T-helper 1 cell treated with Interleukin-12 subunit alpha and Interleukin-12 subunit beta and Interleukin-4 antibody, amounts not matched to agents 30 ng/mL and 1 ng/mL, for 36 hours (primary cell): Measurements from ENCODE around the gene M1AP. TPM values are rescaled to one million over a fixed set of nuclear protein-coding genes. Genes with fewer than 3 reads are reported as not detected.
"Not testable (repeated sequence)": the region's sequence is repeated elsewhere in the genome, so short reads cannot be mapped to it uniquely, and the experiment has no call there.

Experiments used
- intact Hi-C: fragments of 100-400 bp; cut with micrococcal nuclease; formaldehyde crosslinking; loops from one replicate; pipeline ENCODE4 v1.15.1; 2024
- total RNA-seq: library from RNA; stranded (reverse); gene quantifications from 2 replicates; pipeline ENCODE4 v1.2.3, GENCODE V29; 2022

Gene M1AP
- total RNA-seq, 1 donor from 2014 or later, result not detected

GRCh38 chr2:74569686-74570085, 78.4 kb downstream of the M1AP start:
- intact Hi-C loops, result loop anchor here (2.0 kb wide), 1 partner anchor 15 kb away; no protein-coding TSS in a partner anchor

- intact Hi-C loops, result loop anchor here (1.0 kb wide), 1 partner anchor 9 kb away; no protein-coding TSS in a partner anchor
Measured at GRCh38 chr2:74567881-74568280, 80.2 kb downstream of the M1AP start.

GRCh38 chr2:74566754-74567085, 81.4 kb downstream of the M1AP start:
- intact Hi-C loops, result loop anchor here (1.0 kb wide), 1 partner anchor 8 kb away; no protein-coding TSS in a partner anchor

- intact Hi-C loops, result loop anchor here (1.0 kb wide), 1 partner anchor 8 kb away; no protein-coding TSS in a partner anchor
Measured at GRCh38 chr2:74566076-74566753, 81.9 kb downstream of the M1AP start.

- intact Hi-C loops, result no loop called here
Measured at GRCh38 chr2:74564222-74564621, 83.9 kb downstream of the M1AP start.

- intact Hi-C loops, result no loop called here
Measured at GRCh38 chr2:74562126-74562775, 85.9 kb downstream of the M1AP start.

- intact Hi-C loops, result not testable (repeated sequence)
Measured at GRCh38 chr2:74561022-74561421, 87.1 kb downstream of the M1AP start.

GRCh38 chr2:74560591-74560990, 87.5 kb downstream of the M1AP start:
- intact Hi-C loops, result no loop called here

- intact Hi-C loops, result loop anchor here (1.0 kb wide), 1 partner anchor 8 kb away; no protein-coding TSS in a partner anchor
Measured at GRCh38 chr2:74559912-74560311, 88.2 kb downstream of the M1AP start.

GRCh38 chr2:74558284-74559230, 89.6 kb downstream of the M1AP start:
- intact Hi-C loops, result loop anchor here (1.0 kb wide), 1 partner anchor 10 kb away; no protein-coding TSS in a partner anchor

GRCh38 chr2:74556831-74557370, 91.2 kb downstream of the M1AP start:
- intact Hi-C loops, result no loop called here

- intact Hi-C loops, result no loop called here
Measured at GRCh38 chr2:74556159-74556558, 92.0 kb downstream of the M1AP start.

- intact Hi-C loops, result loop anchor here (2.0 kb wide), 2 partner anchors 19 to 403 kb away; partner anchors contain the start of gene POLE4
Measured at GRCh38 chr2:74555610-74556103, 92.5 kb downstream of the M1AP start.

GRCh38 chr2:74554820-74555531, 93.2 kb downstream of the M1AP start:
- intact Hi-C loops, result loop anchor here (1.0 to 5.0 kb wide), 14 partner anchors 20 to 1322 kb away; partner anchors contain the start of genes AUP1, C2orf81, DGUOK and HTRA2

- intact Hi-C loops, result loop anchor here (1.0 to 5.0 kb wide), 14 partner anchors 21 to 1321 kb away; partner anchors contain the start of genes AUP1, C2orf81, DGUOK and HTRA2
Measured at GRCh38 chr2:74553892-74554819, 94.0 kb downstream of the M1AP start, which contains the start of the genes DOK1 and LOXL3. DOK1 (plus strand) TSS chr2:74554720; CDS start chr2:74554755, 35 bp downstream. LOXL3 (minus strand) TSS chr2:74553942; CDS start chr2:74552634, 1,308 bp downstream.

GRCh38 chr2:74552914-74553811, 95.0 kb downstream of the M1AP start:
- intact Hi-C loops, result loop anchor here (5.0 kb wide), 1 partner anchor 356 kb away; the partner anchor contains the start of gene MTHFD2
